Stimulated activated naive CD4-positive, alpha-beta T cell treated with Interleukin-2 at 50 U/mL for 16 hours (primary cell): ENCODE results near the gene RPS15.
"Not testable (repeated sequence)": the region's sequence is repeated elsewhere in the genome, so short reads cannot be mapped to it uniquely, and the experiment has no call there.

Experiments
- DNase-seq: peaks from one replicate; lab custom pipeline; 2025; lab: John Stamatoyannopoulos, UW

The RPS15 gene

DNA sequence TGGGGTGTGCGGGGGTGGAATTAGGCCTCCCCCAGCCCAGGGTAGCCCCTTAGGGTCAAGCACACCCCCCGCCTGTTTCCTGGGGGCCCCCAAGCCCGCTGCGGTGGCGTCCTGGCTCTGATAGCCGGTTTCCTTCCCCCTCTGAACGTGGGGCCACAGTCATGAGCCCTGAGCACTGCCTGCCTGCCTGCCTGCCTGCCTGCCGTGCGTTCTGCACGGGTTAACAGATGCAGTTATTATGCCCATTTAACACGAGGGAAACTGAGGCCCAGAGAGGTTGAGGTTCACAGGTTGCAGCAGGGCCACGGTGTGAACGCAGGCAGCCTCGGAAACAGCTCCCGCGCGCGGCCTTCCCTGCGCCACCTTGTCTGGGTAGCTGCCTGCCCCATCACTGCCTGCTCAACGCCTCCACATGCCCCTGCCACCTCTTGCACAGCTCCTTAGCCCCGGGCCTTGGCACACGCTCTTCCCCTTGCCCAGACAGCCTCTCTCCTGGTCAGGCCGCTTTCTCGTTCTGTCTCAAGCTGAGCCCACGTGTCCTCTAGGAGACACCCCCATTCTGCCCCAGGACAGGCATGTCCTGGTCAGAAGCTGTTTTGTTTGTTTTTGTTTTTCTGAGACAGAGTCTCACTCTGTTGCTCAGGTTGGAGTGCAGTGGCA, 35.7 kb upstream of the RPS15 start:
- no peak for DNase-seq

DNA sequence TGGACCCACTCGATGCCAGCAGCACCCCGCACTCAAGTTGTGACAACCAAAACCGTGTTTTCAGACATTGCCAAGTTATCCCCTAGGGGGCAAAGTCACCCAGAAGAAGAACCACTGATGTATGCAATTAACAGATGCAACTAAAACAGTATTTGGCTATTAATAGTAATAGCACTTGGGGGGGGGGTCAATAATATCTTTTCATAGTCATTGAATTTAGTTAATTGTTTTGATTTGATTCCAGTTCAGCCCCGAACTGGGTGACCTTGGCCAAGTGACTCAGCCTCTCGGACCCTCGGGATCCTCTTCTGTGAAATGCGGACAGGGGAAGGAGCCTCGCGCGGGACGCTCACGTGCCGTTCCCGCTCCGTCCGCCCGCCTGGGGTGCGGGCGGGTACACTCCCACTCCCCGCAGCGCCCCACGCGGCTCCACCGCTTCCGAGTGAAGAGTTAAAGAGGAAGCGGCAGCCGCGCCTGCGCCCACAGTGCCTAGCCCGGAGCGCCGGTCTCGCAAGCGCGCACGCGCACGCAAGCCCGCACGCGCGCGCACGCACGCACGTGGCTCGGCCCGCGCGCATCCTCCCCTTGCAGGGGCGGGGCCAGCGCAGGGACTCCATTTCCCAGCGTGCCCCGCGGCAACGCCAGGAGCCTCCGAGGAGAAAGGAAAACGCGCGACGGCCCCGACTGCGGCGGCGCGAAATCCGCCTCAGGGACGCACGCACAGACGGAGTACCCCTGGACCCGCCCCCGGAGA, 31.2 kb upstream of the RPS15 start:
- peak; percentile 97 for DNase-seq

DNA sequence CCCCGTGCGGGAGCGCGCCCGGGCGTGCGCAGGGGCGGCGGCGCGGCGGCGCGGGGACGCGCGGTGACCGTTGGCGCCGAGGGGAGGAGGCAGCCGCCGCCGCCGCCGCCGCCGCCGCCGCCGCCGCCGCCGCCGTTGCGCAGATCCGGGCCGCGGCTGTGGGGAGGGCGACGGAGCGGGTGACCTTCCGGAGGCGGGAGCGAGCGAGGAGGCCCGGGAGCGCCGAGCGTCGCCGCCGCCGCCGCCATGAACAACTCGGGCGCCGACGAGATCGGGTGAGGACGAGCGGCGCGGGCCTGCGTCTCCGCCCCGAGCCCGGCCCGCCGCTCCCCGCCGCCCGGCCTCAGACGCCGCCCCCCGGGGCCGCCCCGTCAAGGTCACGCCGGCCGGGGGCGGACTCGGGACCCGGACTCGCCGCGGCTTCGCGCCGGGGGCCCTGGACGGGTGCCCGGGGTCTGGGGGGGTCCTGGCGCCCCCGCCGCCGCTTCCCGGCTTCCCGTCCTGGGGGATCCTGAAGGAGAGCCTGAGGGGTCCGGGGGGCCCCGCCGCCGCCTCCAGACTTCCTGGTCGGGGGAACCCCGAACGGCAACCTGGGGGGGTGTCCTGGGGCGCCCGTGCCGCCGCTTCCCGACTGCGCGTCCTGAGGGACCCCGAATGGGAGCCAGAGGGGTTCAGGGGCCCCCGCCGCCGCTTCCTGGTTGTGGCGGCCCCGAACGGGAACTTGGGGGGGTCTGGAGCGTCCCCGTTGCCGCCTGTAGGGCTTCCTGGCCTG, 30.5 kb upstream of the RPS15 start, which contains the start of gene DAZAP1:
DAZAP1 (plus strand) TSS at position 59 of the 772 bp plus-strand sequence; CDS start at position 247, 188 bp downstream.
- peak; percentile 47 for DNase-seq

DNA sequence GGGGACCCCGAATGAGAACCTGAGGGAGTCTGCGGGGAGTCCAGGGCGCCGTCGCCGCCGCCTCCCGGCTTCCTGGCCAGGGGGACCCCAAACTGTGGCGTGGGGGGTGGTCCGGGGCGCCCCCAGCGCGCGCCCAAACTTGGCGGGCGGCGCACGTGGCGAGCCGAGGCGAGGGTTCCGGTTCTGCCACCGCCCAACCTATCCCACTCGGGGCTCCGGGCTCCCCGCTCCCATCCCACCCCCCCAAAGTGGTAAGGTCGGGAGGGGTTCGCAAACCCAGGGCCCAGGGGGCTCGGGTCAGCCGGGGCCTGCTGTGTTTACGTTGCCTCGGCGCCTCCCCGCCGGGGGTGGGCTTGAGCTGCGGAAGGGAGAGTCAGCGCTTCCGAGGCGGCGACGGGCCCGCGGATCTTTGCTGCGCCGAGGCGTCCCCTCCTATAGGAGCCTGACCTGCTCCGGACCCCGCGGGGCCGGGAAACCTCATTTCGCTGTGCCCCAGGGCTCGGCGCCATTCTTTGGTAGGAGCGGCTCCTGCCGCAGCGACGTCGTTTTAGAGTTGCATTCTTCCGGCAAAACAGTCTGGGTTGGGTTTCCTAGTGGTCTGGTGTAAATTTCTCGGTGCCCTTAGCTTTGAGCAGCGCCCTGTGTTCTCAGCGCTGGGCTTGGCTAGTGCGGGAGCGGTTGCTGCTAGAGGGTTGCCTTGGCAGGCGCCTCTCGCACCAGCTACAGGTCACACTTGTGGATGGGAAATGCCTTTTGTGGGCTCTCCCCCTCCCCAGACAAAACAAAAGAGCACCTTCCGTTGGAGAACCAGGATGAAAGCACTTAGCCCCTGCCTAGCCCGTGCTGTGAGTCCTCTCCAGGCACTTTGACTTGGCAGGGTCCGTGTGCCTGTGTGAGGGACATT, 29.6 kb upstream of the RPS15 start:
- DNase-seq = peak; percentile 51

DNA sequence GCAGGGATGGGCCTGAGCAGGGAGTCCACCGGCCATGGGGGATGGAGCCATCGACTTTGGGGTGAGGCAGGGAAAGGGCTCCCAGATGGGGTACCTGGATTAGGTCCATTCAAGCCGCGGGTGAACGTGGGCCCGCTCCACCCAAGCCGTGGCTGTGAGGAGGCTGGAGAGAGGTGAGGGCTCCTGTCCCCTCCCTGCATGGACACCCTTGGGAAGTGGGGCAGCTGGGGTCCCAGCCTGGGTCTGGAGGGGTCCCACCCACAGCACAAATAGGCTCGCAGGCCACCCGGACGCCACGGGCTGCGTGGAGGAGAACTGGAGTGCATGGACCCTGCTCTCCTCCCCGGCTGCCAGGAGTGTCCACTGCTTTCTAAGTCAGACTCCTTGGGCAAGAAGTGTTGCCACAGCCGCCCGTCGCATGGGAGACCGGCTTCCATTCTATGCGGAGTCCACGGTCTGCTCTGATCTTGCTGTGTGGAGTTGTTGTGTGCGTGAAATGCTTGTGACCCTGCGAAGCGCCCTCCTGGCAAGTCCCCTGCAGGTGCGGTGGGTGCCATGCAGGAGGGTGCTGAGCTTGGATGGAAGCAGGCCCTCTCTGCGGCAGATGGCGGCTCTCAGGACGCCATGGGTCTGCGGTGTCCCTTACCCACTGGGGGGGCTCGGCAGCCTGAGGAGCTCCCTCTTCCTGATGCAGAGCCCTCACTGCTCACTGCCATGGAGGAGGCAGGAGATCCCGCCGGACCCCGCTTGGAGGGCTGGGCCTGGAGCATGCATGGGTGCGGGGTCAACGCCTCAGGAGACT, 28.8 kb upstream of the RPS15 start:
- no peak for DNase-seq

DNA sequence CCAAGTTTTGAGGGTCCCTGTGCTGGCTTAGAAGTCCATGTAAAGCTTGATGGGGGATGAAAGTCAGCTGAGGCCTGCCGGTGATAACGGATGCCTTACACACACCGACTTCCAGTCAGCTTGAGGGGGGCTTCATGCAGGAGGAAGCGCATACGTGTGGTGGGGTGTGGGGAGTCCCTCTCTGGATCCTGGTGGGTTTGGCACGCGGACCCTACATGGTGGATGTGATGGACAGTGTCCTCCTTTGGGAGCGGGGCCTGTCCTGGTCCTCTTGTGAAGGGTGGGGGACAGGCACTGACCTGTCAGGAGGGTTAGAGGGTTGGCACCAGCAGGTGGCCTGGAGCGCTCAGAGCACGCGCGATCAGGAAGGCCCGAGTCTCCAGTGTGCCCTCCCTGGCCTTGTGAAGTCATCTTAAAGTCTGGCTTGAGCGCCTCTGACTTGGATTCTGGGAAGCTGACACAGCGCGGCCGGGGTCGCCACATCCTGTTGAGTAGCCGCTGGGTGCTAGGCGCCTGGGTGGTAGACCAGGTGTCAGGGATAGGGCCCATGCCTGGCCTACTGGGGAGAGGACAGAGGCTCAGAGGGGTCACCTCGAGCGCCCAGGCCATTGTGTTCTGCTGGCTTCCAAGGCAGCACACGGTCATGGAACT, 27.9 kb upstream of the RPS15 start:
- no peak for DNase-seq

DNA sequence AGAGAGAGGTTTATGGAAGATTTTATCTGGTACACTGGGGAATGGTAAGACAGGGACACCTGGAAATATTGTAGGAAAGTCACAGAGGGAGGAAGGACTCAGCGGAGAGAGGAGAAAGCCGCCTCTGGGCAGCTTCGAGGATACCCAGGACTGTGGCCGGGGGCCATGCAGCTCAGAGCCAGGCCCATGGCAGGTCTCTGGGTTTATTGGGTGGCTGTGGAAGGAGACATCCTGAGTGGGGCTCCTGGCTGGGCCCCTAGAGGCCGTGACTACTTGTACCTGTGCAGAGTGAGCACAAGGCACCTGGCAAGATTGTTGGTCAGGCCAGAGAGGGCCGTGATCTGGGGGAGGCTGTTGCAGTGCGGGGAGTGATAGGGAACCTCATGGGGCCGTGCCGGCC, 27.4 kb upstream of the RPS15 start:
- DNase-seq = no peak

DNA sequence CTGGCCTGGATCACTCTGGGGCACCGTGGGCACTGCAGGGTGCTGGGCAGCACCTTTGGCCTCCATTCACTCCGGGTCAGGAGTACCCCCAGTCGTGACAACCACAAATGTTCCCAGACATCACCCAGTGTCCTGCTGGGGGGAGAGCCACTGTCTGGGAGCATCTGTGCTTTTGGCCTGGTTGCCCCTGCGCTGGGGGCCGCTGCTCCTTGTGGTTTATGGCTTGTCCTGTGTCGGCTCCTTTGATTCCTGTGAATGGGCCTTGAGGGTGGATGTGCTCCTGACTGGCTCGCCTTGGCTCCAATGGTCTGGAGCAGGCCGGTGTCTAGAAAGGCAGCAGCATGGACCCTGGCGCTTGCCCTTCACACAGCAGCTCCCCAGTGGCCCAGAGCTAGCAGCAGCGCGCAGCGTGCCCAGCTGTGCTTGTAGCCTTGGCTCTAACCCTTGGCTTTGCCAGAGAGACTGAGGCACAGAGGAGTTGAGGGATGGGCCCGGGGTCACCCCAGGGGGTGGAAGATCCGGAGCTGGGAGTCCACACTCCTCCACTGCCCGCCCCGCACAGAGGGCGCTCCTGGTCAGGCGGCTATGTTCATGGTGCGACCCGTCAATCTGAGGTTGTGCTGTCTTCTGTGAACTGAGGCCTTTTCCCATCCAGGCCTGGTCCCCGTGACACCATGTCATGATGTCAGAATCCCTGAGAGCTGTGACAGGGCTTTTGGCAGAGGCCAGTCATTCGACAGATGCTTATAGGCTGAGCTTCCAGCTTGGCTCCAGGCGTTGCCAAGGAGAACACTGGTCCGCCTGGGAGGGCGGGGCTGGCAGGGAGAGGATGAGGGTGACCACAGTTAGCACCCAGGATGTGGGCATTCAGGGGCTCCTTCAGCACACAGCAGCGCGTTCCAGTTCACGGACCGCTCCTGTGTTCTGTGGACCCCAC, 26.7 kb upstream of the RPS15 start:
- no peak for DNase-seq

DNA sequence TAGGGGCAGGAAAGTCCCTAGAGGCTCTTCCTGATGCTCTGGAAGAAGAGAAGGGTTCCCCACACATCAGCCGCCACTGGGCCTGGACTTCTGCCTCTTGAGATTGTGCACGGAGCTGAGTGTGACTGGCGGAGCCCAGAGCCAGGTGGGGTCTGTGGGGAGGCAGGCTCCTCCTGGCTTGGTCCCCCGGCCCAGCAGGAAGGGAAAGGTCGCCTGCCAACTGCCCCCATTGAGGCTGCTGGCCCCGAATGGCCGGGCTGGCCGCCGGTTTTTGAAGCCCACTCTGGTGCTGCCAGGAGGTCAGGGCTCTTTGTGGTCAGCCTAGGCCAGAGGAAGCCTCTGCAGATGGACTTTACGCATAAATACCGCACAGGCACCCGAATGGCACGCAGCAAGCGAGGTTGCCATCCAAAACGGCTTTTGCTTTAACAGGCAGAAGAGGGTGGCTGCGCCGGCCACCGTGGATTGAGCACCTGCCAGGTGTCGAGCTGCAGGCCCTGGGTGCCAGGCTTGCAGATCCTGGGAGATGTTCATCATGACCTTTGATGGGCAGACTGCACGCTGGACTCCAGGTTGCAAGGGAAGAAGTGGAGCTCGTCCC, 25.8 kb upstream of the RPS15 start:
- DNase-seq = no peak

DNA sequence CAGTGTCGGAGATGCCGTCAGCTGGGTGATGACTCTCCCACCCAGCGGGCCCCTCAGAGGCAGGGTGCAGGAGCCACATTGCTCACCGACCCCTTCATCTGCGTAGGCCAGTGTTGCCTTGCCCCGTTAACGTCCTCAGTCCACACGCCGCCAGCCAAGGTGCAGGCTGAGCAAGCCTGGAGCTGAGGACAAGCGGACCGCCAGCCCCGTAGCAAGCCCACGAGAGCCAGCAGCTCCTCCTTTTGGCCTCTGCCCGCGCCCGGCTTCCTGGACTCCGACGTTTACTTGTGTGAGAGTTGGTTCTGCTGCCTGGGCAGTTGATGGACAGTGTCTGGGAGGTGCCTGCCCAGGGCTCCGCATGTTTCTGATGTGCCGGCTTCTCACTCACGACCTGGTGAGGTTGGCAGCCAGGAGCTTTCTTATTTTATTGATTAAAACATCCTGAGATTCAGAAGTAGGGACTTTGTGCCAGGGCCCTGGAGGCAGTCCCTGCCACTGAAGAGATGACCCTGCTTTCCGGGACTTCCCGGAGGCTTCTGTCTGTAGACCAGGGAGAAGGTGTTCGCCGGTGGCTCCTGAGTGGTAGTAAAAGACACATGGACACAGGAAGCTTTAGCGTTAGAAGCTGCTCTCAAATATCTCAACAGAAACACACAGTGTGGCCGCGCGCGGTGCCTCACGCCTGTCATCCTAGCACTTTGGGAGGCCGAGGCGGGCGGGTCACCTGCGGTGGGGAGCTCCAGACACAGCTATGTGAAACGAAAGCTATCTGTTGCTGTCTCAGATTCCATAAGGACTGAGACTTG, 25.0 kb upstream of the RPS15 start:
- no peak for DNase-seq

DNA sequence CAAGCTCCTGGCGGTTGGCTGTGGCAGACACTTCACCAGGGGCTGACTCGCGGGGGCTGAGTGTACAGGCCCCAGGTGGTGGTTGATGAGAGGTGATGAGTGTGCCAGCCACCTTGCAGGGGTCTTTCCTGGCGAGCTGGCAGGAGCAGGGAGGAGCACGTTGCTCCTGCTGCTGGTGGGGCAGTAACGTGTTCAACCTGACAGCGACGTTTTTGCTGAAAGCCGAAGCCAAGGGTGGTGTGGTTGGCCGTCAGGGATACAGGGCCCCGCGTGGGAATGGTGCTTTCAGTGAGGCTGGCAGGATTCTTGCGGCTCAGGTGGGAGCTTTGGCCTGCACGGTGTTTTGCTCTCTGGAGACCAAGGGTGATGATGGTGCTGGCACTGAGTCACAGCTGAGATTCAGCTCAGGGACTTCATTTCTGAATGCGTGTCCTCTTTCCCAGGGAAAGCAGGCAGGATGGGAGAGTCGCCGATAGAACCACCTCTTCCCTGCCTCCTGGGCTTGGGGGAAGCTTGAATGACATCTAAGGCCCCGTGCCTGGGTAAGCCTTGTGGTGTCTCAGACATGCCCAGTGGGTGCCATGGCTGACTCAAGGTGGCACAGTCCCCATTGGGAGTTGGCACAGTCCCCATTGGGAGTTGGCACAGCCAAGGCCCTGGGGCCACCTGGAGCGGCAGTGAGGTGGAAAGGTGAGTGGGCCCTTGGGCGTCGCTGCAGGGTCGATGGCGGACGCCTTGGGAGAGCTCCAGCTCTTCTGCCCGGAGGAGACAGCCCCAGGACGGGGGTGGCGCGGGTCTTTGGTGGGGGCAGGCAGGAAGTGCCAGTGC, 22.0 kb upstream of the RPS15 start:
- no peak for DNase-seq

DNA sequence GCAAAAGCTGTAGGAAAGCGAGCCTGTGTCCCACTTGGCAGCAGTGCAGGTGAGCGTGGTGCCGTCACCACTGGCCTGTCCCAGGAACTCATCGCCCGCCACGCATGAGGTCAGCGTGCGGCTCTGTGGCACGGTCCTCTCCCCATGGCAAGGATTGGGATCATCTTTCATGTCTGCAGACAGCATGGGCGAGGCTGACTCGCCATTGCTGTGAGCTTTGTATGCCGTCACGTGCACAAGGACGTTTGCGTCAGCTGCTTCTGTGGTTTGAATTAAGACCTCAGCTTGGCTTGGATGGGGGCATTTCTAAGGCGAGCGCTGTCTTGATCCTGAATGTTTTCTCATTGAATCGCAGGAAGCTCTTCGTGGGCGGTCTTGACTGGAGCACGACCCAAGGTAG, 21.1 kb upstream of the RPS15 start:
- no peak for DNase-seq

DNA sequence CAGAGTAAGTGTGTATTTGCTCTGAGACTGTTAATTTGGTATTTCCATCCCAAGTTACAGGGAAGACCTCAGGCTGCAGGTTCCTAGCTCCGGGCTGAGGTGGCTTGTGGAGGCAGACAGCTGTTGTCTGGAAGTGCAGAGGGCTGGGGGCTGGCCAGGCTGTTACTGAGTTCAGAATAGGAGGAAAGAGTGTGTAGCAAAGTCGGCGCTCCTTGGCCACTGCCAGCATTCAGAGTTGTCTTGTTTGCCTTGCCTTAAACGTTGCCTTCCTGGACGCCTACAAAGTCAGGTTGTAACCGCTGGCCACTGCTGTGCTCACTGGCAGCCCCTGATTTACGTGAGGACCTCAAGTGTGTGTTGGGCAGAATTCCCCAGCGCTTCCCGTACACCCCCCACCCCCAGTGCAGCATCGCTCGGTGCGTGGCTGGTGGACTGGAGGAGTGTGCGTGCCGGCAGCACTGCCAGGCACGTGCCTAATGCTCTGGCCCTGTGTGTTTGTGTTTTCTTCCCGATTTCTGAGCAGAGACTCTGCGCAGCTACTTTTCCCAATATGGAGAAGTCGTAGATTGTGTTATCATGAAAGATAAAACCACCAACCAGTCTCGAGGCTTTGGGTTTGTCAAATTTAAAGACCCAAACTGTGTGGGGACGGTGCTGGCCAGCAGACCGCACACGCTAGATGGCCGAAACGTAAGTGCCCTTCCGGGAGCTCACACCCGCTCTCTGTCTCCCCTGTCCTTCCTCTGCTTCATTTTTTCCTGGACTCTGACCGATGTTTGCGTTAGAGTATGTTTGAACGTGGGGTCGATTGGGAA, 20.3 kb upstream of the RPS15 start:
- DNase-seq = no peak

DNA sequence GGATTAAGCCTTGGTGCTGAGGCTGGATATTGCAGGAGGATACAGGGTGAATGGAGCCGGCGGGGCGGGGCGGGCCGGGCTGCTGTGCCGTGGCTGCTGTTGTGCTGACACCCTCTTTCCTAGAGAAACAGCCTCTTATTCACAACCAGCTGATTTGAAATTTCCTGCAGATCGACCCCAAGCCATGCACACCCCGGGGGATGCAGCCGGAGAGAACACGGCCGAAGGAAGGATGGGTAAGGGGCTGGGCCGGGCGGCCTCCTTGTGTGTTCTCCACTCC, 19.8 kb upstream of the RPS15 start:
- DNase-seq = no peak

DNA sequence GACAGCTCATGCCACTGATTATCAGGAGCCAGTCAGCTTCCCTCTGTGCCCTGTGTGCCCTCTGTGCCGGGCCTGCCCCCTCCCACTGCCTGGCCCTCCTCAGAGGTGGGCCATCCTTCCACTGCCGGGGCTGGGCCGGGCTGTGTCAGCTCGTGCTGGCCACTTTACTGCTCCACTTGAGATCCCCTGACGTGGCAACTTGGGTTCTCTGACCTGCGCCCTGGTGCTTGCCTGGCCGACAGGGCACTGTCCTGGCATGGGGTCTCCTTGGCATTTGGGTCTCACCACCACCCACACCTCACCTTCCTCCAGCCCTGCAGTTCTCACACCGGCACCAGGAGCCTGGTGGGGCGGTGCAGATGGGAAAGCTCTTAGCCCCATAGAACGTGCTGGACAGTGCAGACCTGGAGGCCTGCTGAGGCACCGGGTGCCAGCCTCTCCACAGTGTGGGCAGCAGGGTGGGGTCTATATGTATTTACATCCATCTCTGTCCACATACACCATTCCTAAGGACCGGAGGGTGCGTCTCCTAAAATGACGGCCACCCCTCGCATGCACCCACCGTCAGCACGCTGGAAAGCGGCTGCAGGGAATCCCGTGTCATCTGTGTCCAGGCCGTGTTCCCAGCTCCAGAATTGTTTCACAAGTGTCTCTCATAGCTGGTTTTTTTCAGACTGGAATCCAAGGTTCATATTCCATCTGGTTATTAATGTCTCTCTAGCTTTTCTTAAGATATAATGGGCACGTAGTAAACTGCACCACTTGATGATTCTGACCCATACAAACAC, 19.1 kb upstream of the RPS15 start:
- no peak for DNase-seq

DNA sequence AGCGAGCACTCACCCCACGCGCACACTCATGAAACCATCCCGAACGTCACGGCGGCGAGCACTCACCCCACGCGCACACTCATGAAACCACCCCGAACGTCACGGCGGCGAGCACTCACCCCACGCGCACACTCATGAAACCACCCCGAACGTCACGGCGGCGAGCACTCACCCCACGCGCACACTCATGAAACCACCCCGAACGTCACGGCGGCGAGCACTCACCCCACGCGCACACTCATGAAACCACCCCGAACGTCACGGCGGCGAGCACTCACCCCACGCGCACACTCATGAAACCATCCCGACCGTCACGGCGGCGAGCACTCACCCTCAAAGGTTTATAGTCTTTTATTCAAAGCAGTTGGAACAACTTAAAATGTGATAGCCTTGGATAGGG, 18.1 kb upstream of the RPS15 start:
- not testable (repeated sequence) for DNase-seq
